ENCODE measurements around the gene GRIP1. TPM values are rescaled to one million over a fixed set of nuclear protein-coding genes. Genes with fewer than 3 reads are reported as not detected.
A peak's percentile ranks its signal among the peaks of the same experiment; 100 is the strongest.

Gene GRIP1
- polyA plus RNA-seq, 4 donors = 0.54 to 5.9 (median 0.81) TPM

DNA sequence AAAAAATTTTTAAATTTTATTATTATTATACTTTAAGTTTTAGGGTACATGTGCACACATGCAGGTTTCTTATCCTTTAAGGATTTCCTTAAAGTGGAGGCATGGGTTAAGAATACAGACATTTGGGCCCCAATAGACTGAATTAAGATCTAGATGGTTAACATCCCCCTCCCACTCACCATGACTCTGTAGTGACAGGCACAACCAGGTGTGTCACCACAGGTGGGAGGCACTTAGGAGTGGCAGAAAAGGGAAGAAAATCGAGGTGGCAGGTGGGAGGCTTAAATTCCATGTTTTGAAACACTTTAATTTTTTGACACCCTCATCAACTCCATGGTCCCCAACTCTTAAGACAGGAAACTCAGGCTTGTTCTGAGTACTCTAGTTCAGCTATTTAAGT lies 37.6 kb upstream of the GRIP1 start:
- WGBS, 3 donors = 19 to 42% (median 37%) methylated on average over 1 of the region's 1 CpG
- no peaks in the 10 kb centered on the region for H3K36me3 ChIP-seq (ENCODE audit: control insufficient read depth in 3 of 3, insufficient read depth in 2 of 3, low read depth in 1 of 3, low read length in 3 of 3)
- H3K4me3 ChIP-seq (ENCODE audit: low read depth in 1 of 3, low read length in 3 of 3) = no peak overlapping the region
- FAIRE-seq (no peak), DNase-seq (no peak)
- no peaks in the 10 kb centered on the region for H3K27me3 ChIP-seq (ENCODE audit: control insufficient read depth in 3 of 3, insufficient read depth in 3 of 3, low read length in 3 of 3)
- no peaks in the 10 kb centered on the region for H3K9me3 ChIP-seq (ENCODE audit: control insufficient read depth in 2 of 2, insufficient read depth in 1 of 2, low read depth in 1 of 2, low read length in 1 of 2)
- no peak overlapping the region for H3K27ac ChIP-seq (ENCODE audit: low read depth in 1 of 3, low read length in 2 of 3)
- no peaks in the 10 kb centered on the region for H3K4me1 ChIP-seq (ENCODE audit: control insufficient read depth in 3 of 3, insufficient read depth in 2 of 3, low read depth in 1 of 3, low read length in 2 of 3)

DNA sequence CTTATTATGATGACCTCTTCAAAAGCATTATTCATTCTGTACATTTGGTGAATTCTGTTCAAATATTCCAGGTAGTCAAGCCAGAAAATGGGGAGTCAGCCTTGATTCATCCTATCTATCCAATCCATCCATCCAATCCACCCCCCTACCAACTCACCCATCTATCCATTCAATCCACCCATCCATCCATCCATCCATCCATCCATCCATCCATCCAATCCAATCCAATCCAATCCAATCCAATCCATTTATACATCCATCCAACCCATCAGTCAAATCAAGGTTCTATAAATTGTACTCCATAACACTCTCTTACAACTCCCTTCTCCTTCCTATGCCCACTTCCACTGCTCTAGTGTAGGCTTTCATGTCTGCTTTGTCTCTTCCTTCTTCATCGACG lies 35.8 kb upstream of the GRIP1 start:
- no peak for FAIRE-seq
- no peak overlapping the region for H3K4me3 ChIP-seq (ENCODE audit: low read depth in 1 of 3, low read length in 3 of 3)

DNA sequence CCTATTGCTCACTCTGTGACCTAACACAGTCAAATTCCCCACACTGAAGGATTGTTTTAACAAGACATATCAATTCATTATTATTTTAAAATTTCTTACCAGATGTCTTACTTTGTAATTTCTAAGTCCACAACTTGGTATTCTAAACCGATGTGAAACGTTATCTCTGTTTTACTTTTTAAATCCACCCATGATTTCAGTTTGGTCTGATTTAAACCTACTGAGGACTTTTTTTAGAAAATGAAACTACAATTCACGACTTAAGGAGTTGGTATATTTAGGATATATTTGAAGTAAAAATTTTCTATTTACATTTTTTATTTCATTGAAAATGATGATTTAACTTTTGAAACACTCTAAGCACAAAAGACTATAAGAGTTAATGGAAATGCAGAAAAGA lies 35.1 kb upstream of the GRIP1 start:
- DNase-seq (no peak), FAIRE-seq (peak; percentile 70)
- Histone ChIP-seq H3K27me3 (ENCODE audit: control insufficient read depth in 3 of 3, insufficient read depth in 3 of 3, low read length in 3 of 3) (no peaks in the 10 kb centered on the region), H3K4me1 (ENCODE audit: control insufficient read depth in 3 of 3, insufficient read depth in 2 of 3, low read depth in 1 of 3, low read length in 2 of 3) (no peaks in the 10 kb centered on the region), H3K27ac (ENCODE audit: low read depth in 1 of 3, low read length in 2 of 3) (no peak overlapping the region), H3K9me3 (ENCODE audit: control insufficient read depth in 2 of 2, insufficient read depth in 1 of 2, low read depth in 1 of 2, low read length in 1 of 2) (no peaks in the 10 kb centered on the region), H3K36me3 (ENCODE audit: control insufficient read depth in 3 of 3, insufficient read depth in 2 of 3, low read depth in 1 of 3, low read length in 3 of 3) (no peaks in the 10 kb centered on the region), H3K4me3 (ENCODE audit: low read depth in 1 of 3, low read length in 3 of 3) (no peak overlapping the region)
- WGBS, 3 donors = 5 to 27% (median 13%) methylated on average over 3 of the region's 3 CpGs

More for the DNA sequence above, 35.8 kb upstream of the GRIP1 start:
- Histone ChIP-seq H3K27me3 (ENCODE audit: control insufficient read depth in 3 of 3, insufficient read depth in 3 of 3, low read length in 3 of 3) (no peaks in the 10 kb centered on the region), H3K4me1 (ENCODE audit: control insufficient read depth in 3 of 3, insufficient read depth in 2 of 3, low read depth in 1 of 3, low read length in 2 of 3) (no peaks in the 10 kb centered on the region), H3K36me3 (ENCODE audit: control insufficient read depth in 3 of 3, insufficient read depth in 2 of 3, low read depth in 1 of 3, low read length in 3 of 3) (no peaks in the 10 kb centered on the region), H3K9me3 (ENCODE audit: control insufficient read depth in 2 of 2, insufficient read depth in 1 of 2, low read depth in 1 of 2, low read length in 1 of 2) (no peaks in the 10 kb centered on the region), H3K27ac (ENCODE audit: low read depth in 1 of 3, low read length in 2 of 3) (no peak overlapping the region)
- DNase-seq = no peak
- WGBS, 3 donors = 91 to 93% (median 92%) methylated on average over 2 of the region's 2 CpGs

DNA sequence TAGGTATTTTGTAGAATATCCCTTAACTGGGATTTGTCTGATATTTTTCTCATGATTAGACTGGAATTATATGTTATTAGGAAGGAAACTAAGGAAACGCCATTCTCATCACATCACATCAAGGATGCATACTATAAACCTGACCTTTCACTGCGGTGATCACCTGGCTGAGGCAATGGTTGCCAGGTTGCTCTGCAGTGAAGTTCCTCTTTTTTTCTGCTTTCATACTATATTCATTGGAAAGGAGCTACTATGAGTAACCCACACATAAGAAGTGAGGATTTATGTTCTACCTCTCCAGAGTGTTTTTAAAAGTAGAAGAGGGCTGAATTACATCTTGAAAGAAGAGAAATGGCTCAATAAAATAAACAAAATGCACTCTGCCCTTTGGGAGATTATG lies 31.0 kb upstream of the GRIP1 start:
- H3K36me3 ChIP-seq (ENCODE audit: control insufficient read depth in 3 of 3, insufficient read depth in 2 of 3, low read depth in 1 of 3, low read length in 3 of 3) = no peaks in the 10 kb centered on the region
- 67 to 73% (median 71%) methylated on average over 2 of the region's 2 CpGs for WGBS, 3 donors
- H3K27ac ChIP-seq (ENCODE audit: low read depth in 1 of 3, low read length in 2 of 3) = no peak overlapping the region
- H3K4me3 ChIP-seq (ENCODE audit: low read depth in 1 of 3, low read length in 3 of 3) = no peak overlapping the region
- no peak for FAIRE-seq
- no peaks in the 10 kb centered on the region for H3K27me3 ChIP-seq (ENCODE audit: control insufficient read depth in 3 of 3, insufficient read depth in 3 of 3, low read length in 3 of 3)
- H3K4me1 ChIP-seq (ENCODE audit: control insufficient read depth in 3 of 3, insufficient read depth in 2 of 3, low read depth in 1 of 3, low read length in 2 of 3) = no peaks in the 10 kb centered on the region
- H3K9me3 ChIP-seq (ENCODE audit: control insufficient read depth in 2 of 2, insufficient read depth in 1 of 2, low read depth in 1 of 2, low read length in 1 of 2) = no peaks in the 10 kb centered on the region
- DNase-seq = no peak

DNA sequence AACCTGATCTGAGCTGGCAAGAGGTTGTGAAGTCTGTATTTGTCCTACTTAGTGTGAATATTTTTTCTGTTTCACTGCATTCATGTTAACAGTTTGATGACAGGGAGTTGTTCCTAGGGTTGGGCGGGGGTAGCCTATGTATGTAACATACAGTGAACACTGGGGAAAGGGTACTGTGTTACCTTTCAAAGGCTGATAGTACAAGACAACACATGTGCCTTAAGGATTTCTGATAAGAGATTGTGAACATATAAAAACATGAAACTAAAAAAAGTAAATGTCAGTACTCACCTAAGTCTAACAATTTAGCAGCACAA lies 30.5 kb upstream of the GRIP1 start:
- no peaks in the 10 kb centered on the region for H3K36me3 ChIP-seq (ENCODE audit: control insufficient read depth in 3 of 3, insufficient read depth in 2 of 3, low read depth in 1 of 3, low read length in 3 of 3)
- DNase-seq (no peak), FAIRE-seq (no peak)
- no peak overlapping the region for H3K4me3 ChIP-seq (ENCODE audit: low read depth in 1 of 3, low read length in 3 of 3)
- H3K9me3 ChIP-seq (ENCODE audit: control insufficient read depth in 2 of 2, insufficient read depth in 1 of 2, low read depth in 1 of 2, low read length in 1 of 2) = no peaks in the 10 kb centered on the region
- H3K27me3 ChIP-seq (ENCODE audit: control insufficient read depth in 3 of 3, insufficient read depth in 3 of 3, low read length in 3 of 3) = no peaks in the 10 kb centered on the region
- H3K4me1 ChIP-seq (ENCODE audit: control insufficient read depth in 3 of 3, insufficient read depth in 2 of 3, low read depth in 1 of 3, low read length in 2 of 3) = no peaks in the 10 kb centered on the region
- 87 to 100% (median 89%) methylated on average over 1 of the region's 1 CpG for WGBS, 3 donors
- H3K27ac ChIP-seq (ENCODE audit: low read depth in 1 of 3, low read length in 2 of 3) = no peak overlapping the region

DNA sequence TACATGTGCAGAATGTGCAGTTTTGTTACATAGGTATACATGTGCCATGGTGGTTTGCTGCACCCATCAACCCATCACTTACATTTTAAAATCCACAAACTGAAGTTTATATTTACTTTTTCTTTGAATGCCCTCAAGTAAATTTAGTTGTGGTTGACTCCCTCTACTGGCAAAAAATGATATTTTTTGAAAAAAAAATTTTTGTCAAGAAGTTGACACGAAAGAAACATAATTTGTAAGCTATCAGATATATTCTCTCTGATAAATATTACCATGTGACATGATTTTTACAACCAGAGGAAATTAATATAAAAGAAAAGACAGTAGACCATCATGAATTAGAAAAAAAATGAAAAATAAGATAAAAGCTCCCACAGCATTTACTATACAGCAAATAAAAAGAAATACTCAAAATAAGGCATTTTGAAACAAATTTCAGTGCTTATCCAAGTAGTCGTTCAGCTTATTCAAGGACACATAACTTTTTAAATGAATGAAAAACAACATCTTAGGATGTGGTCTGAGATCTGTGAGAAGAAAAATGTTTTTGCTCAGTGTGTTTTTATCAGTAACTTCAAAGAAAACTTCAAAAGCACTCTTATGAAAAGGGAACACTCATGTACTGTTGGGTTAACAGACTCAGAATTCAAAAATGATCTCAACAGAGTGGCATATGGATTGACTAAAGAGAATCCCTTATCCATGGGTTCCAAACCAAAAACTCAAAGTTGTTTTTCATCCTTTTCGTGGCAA lies 30.0 kb upstream of the GRIP1 start:
- no peak for FAIRE-seq
- H3K27ac ChIP-seq (ENCODE audit: low read depth in 1 of 3, low read length in 2 of 3) = no peak overlapping the region
- H3K4me1 ChIP-seq (ENCODE audit: control insufficient read depth in 3 of 3, insufficient read depth in 2 of 3, low read depth in 1 of 3, low read length in 2 of 3) = no peaks in the 10 kb centered on the region
- H3K27me3 ChIP-seq (ENCODE audit: control insufficient read depth in 3 of 3, insufficient read depth in 3 of 3, low read length in 3 of 3) = no peaks in the 10 kb centered on the region
- no peak overlapping the region for H3K4me3 ChIP-seq (ENCODE audit: low read depth in 1 of 3, low read length in 3 of 3)
- 35 to 40% (median 38%) methylated on average over 3 of the region's 3 CpGs for WGBS, 3 donors
- no peaks in the 10 kb centered on the region for H3K36me3 ChIP-seq (ENCODE audit: control insufficient read depth in 3 of 3, insufficient read depth in 2 of 3, low read depth in 1 of 3, low read length in 3 of 3)
- DNase-seq = peak in 1 of 2 donors; percentile 9
- no peaks in the 10 kb centered on the region for H3K9me3 ChIP-seq (ENCODE audit: control insufficient read depth in 2 of 2, insufficient read depth in 1 of 2, low read depth in 1 of 2, low read length in 1 of 2)

DNA sequence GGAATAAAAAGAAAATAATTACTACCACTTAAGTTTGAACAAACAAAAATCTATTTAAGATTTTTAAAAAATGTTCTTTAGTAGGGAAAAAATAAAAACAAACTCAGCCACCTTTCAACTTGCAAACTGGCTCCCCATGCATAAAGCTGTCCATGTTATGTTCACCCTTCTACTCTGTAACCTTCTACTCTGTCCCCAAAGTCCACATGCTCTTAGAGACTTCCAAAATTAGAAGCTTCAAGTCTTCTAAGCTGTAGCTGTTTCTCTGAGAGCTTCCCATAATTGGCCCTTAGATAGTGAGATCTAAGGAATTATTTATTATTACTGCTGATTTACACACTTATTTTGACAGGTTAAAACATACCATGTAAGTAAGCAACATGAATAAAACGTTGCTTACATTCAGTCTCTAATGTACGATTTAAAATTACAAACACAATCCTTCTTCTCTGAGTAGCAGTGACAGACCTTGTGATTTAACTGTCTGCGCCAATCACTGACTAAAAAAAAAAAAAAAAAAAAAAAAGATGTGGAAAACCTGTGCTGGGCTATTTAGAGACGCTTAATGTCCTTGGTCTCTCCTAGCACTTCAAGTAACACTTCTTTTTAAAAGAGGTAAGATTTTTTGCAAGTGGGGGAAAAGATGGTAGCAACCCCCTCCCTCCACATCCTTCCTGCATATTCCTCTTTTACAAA lies 28.3 kb upstream of the GRIP1 start:
- Histone ChIP-seq H3K27me3 (ENCODE audit: control insufficient read depth in 3 of 3, insufficient read depth in 3 of 3, low read length in 3 of 3) (peaks cover 0 to 2% (median 0%) of the 10 kb centered on the region in 3 donors), H3K4me1 (ENCODE audit: control insufficient read depth in 3 of 3, insufficient read depth in 2 of 3, low read depth in 1 of 3, low read length in 2 of 3) (no peaks in the 10 kb centered on the region), H3K27ac (ENCODE audit: low read depth in 1 of 3, low read length in 2 of 3) (no peak overlapping the region), H3K9me3 (ENCODE audit: control insufficient read depth in 2 of 2, insufficient read depth in 1 of 2, low read depth in 1 of 2, low read length in 1 of 2) (no peaks in the 10 kb centered on the region), H3K4me3 (ENCODE audit: low read depth in 1 of 3, low read length in 3 of 3) (no peak overlapping the region), H3K36me3 (ENCODE audit: control insufficient read depth in 3 of 3, insufficient read depth in 2 of 3, low read depth in 1 of 3, low read length in 3 of 3) (no peaks in the 10 kb centered on the region)
- DNase-seq (no peak), FAIRE-seq (no peak)
- 70 to 83% (median 79%) methylated on average over 4 of the region's 4 CpGs for WGBS, 3 donors

DNA sequence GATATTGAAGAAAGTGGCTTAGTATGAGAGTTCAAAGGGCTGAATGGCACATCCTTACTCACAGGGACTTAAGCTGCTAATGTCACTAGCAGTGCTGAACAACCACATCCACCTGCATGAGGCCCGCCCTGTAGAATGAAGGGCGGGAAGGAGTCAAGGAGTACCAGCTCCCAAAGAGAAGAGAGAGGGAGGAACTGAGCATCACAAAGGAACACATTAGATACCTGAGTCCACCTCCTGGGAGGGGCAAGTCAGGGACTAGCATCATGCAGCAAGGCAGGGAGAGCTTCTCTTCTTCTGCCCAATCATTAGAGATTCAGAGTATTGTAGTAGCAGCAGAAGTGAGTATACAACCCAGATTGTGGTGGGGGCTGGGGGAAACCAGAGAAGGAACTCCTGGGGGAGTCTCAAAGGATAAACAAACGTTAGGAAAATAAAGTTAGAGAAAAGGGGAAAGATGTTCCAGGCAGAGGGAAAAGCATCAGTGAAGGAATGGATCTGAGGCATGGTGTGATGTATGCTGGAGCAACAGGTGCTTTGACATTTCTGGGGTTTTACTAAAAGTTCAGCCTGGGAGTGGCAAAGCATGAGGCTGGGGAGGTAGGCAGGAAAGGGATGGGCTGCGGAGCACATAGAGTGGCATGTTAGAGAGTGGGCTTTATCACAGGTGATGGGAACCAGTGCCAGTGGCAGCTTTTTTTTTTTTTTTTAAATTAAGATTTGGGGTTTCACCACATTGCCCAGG lies 21.0 kb upstream of the GRIP1 start:
- Histone ChIP-seq H3K9me3 (ENCODE audit: control insufficient read depth in 2 of 2, insufficient read depth in 1 of 2, low read depth in 1 of 2, low read length in 1 of 2) (no peaks in the 10 kb centered on the region), H3K36me3 (ENCODE audit: control insufficient read depth in 3 of 3, insufficient read depth in 2 of 3, low read depth in 1 of 3, low read length in 3 of 3) (no peaks in the 10 kb centered on the region), H3K4me3 (ENCODE audit: low read depth in 1 of 3, low read length in 3 of 3) (no peak overlapping the region), H3K27me3 (ENCODE audit: control insufficient read depth in 3 of 3, insufficient read depth in 3 of 3, low read length in 3 of 3) (peaks cover 0 to 4% (median 2%) of the 10 kb centered on the region in 3 donors), H3K4me1 (ENCODE audit: control insufficient read depth in 3 of 3, insufficient read depth in 2 of 3, low read depth in 1 of 3, low read length in 2 of 3) (no peaks in the 10 kb centered on the region), H3K27ac (ENCODE audit: low read depth in 1 of 3, low read length in 2 of 3) (no peak overlapping the region)
- WGBS, 3 donors = 73 to 87% (median 80%) methylated on average over 4 of the region's 4 CpGs
- no peak for FAIRE-seq
- no peak for DNase-seq
